HepG2 (cell line): ENCODE results near the gene DNM1. TPM values are rescaled to one million over a fixed set of nuclear protein-coding genes. Genes with fewer than 3 reads are reported as not detected.
A peak's percentile ranks its signal among the peaks of the same experiment; 100 is the strongest.

Experiments
- CBX1 ChIP-seq: IDR thresholded peaks from one replicate; pipeline ENCODE4 v1.6.1; 2016; ENCODE audit warnings: antibody characterized with exemption, low read depth
- CBX2 ChIP-seq, 2 experiments: fragments of 200-600 bp in 1 of 2; sonication (generic); formaldehyde crosslinking in 1 of 2; IDR thresholded peaks; 2 replicates each; pipeline versions ENCODE4 v1.7.0 to v1.8.1; 2018 to 2022; ENCODE audit warnings: low read depth in 2 of 2, low read length in 1 of 2, mild to moderate bottlenecking in 1 of 2, missing genetic modification reagents in 1 of 2
- ZC3H13 ChIP-seq: sonication (generic); formaldehyde crosslinking; IDR thresholded peaks from 2 replicates; pipeline ENCODE4 v1.8.1; 2023; ENCODE audit warnings: mild to moderate bottlenecking, missing genetic modification reagents, moderate library complexity
- ZNF451 ChIP-seq: sonication (generic); formaldehyde crosslinking; IDR thresholded peaks from 2 replicates; pipeline ENCODE4 v1.5.0; 2020; ENCODE audit warnings: mild to moderate bottlenecking, missing genetic modification reagents
- ZNF530 ChIP-seq: sonication (generic); formaldehyde crosslinking; IDR thresholded peaks from 2 replicates; pipeline ENCODE4 v1.5.0; 2020; ENCODE audit warnings: low read depth, mild to moderate bottlenecking, missing genetic modification reagents
- polyA plus RNA-seq, 8 experiments: library from polyadenylated mRNA; depleted of rRNA in 3 of 8; stranded (reverse) in 7 of 8; unstranded in 1 of 8; fragments of >200 nt; fragmentation: Illumina TruSeq in 4 of 8; extraction: Trizol in 4 of 8; gene quantifications; 2 replicates each; pipeline versions ENCODE4 v1.2.1 to v1.2.3, GENCODE V29; 2011 to 2016; ENCODE audit warnings: low read depth in 4 of 8, missing spikeins in 1 of 8, mixed read lengths in 1 of 8; ENCODE audit not compliant: insufficient read depth in 1 of 8
- total RNA-seq, 5 experiments: library from RNA; depleted of rRNA; stranded (reverse); fragments of >200 nt; fragmentation: Illumina TruSeq; extraction: Trizol; gene quantifications; 2 replicates each; pipeline ENCODE4 v1.2.3, GENCODE V29; 2016; ENCODE audit warnings: low read depth in 1 of 5
- TF ChIP-seq, protein P1 (sequence below): sonication (generic); formaldehyde crosslinking; IDR thresholded peaks from 2 replicates; pipeline ENCODE4 v1.4.0; 2020; ENCODE audit warnings: missing genetic modification reagents
- TF ChIP-seq, protein P2 (sequence below): sonication (generic); formaldehyde crosslinking; IDR thresholded peaks from 2 replicates; pipeline ENCODE4 v1.8.1; 2023; ENCODE audit warnings: mild to moderate bottlenecking, inconsistent platforms, moderate library complexity, missing genetic modification reagents, borderline replicate concordance
- TF ChIP-seq, protein P3 (sequence below): sonication (generic); formaldehyde crosslinking; IDR thresholded peaks from 2 replicates; pipeline ENCODE4 v1.9.0; 2021; ENCODE audit warnings: missing genetic modification reagents, borderline replicate concordance
- TF ChIP-seq, protein P4 (sequence below): sonication (generic); formaldehyde crosslinking; IDR thresholded peaks from 2 replicates; pipeline ENCODE4 v1.5.0; 2020; ENCODE audit warnings: mild to moderate bottlenecking, missing genetic modification reagents, borderline replicate concordance

The DNM1 gene
- total and polyA plus RNA-seq, 2 of the 13 experiments (the other 11 are each of a cell fraction or from before 2014, with no cell fraction given), result 0.13 to 0.58 TPM

DNA sequence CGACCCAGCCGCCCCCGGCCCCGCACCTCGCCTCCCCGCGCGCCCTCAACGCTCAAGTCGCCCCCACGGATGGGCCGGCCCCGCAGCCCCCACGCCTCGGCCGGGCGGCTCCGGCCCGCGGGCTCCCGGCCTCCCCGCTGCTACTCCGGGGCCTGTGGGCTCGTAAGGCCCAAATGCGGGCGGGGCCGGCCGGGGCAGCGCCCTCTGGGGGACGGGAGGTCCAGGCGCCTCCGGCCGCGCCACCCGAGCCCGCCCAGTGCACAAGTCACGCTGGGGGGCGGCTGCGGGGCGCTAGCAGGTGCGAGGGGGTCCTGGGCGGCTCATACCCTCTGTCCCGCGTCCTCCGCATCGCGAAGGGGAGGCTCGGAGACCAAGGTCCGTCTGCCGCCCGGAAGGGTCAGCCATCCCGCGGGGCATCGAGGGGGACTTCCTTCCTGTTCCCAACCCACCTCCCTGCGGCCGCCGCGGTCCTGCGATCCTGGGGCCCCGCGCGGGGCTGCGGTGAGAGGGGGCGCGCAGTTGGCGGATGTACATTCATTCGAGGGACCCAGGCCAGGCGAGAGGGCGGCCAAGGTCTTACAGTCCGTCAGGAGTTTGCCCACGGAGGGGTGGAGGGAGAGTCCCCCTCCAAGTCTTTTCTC, 11.7 kb upstream of the DNM1 start, which contains the start of gene CIZ1 (continued):
- no peak for TF ChIP-seq CBX2 (IDR thresholded peaks at IDR 0.05; ENCODE audit: low read depth, low read length)
- TF ChIP-seq CBX2 (CRISPR knock-in tag; IDR thresholded peaks at IDR 0.05; ENCODE audit: low read depth), result peak; percentile 52; the same call in 1 of the 2 replicates
- TF ChIP-seq, protein P1, sequence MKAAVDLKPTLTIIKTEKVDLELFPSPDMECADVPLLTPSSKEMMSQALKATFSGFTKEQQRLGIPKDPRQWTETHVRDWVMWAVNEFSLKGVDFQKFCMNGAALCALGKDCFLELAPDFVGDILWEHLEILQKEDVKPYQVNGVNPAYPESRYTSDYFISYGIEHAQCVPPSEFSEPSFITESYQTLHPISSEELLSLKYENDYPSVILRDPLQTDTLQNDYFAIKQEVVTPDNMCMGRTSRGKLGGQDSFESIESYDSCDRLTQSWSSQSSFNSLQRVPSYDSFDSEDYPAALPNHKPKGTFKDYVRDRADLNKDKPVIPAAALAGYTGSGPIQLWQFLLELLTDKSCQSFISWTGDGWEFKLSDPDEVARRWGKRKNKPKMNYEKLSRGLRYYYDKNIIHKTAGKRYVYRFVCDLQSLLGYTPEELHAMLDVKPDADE (CRISPR knock-in tag), result no peak
- TF ChIP-seq, protein P2, sequence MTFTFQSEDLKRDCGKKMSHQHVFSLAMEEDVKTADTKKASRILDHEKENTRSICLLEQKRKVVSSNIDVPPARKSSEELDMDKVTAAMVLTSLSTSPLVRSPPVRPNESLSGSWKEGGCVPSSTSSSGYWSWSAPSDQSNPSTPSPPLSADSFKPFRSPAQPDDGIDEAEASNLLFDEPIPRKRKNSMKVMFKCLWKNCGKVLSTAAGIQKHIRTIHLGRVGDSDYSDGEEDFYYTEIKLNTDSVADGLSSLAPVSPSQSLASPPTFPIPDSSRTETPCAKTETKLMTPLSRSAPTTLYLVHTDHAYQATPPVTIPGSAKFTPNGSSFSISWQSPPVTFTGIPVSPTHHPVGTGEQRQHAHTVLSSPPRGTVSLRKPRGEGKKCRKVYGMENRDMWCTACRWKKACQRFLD (CRISPR knock-in tag), result peak; percentile 75; the same call in 1 of the 2 replicates
- peak; percentile 79; the same call in 1 of the 2 replicates for TF ChIP-seq ZNF451
- TF ChIP-seq, protein P3, sequence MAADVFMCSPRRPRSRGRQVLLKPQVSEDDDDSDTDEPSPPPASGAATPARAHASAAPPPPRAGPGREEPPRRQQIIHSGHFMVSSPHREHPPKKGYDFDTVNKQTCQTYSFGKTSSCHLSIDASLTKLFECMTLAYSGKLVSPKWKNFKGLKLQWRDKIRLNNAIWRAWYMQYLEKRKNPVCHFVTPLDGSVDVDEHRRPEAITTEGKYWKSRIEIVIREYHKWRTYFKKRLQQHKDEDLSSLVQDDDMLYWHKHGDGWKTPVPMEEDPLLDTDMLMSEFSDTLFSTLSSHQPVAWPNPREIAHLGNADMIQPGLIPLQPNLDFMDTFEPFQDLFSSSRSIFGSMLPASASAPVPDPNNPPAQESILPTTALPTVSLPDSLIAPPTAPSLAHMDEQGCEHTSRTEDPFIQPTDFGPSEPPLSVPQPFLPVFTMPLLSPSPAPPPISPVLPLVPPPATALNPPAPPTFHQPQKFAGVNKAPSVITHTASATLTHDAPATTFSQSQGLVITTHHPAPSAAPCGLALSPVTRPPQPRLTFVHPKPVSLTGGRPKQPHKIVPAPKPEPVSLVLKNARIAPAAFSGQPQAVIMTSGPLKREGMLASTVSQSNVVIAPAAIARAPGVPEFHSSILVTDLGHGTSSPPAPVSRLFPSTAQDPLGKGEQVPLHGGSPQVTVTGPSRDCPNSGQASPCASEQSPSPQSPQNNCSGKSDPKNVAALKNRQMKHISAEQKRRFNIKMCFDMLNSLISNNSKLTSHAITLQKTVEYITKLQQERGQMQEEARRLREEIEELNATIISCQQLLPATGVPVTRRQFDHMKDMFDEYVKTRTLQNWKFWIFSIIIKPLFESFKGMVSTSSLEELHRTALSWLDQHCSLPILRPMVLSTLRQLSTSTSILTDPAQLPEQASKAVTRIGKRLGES (CRISPR knock-in tag), result no peak
- TF ChIP-seq CBX1, result peak; percentile 30
- TF ChIP-seq ZC3H13 (CRISPR knock-in tag), result 0 out of 2 replicates have a peak, but pooled peaks have one; percentile 52
- TF ChIP-seq, protein P4, sequence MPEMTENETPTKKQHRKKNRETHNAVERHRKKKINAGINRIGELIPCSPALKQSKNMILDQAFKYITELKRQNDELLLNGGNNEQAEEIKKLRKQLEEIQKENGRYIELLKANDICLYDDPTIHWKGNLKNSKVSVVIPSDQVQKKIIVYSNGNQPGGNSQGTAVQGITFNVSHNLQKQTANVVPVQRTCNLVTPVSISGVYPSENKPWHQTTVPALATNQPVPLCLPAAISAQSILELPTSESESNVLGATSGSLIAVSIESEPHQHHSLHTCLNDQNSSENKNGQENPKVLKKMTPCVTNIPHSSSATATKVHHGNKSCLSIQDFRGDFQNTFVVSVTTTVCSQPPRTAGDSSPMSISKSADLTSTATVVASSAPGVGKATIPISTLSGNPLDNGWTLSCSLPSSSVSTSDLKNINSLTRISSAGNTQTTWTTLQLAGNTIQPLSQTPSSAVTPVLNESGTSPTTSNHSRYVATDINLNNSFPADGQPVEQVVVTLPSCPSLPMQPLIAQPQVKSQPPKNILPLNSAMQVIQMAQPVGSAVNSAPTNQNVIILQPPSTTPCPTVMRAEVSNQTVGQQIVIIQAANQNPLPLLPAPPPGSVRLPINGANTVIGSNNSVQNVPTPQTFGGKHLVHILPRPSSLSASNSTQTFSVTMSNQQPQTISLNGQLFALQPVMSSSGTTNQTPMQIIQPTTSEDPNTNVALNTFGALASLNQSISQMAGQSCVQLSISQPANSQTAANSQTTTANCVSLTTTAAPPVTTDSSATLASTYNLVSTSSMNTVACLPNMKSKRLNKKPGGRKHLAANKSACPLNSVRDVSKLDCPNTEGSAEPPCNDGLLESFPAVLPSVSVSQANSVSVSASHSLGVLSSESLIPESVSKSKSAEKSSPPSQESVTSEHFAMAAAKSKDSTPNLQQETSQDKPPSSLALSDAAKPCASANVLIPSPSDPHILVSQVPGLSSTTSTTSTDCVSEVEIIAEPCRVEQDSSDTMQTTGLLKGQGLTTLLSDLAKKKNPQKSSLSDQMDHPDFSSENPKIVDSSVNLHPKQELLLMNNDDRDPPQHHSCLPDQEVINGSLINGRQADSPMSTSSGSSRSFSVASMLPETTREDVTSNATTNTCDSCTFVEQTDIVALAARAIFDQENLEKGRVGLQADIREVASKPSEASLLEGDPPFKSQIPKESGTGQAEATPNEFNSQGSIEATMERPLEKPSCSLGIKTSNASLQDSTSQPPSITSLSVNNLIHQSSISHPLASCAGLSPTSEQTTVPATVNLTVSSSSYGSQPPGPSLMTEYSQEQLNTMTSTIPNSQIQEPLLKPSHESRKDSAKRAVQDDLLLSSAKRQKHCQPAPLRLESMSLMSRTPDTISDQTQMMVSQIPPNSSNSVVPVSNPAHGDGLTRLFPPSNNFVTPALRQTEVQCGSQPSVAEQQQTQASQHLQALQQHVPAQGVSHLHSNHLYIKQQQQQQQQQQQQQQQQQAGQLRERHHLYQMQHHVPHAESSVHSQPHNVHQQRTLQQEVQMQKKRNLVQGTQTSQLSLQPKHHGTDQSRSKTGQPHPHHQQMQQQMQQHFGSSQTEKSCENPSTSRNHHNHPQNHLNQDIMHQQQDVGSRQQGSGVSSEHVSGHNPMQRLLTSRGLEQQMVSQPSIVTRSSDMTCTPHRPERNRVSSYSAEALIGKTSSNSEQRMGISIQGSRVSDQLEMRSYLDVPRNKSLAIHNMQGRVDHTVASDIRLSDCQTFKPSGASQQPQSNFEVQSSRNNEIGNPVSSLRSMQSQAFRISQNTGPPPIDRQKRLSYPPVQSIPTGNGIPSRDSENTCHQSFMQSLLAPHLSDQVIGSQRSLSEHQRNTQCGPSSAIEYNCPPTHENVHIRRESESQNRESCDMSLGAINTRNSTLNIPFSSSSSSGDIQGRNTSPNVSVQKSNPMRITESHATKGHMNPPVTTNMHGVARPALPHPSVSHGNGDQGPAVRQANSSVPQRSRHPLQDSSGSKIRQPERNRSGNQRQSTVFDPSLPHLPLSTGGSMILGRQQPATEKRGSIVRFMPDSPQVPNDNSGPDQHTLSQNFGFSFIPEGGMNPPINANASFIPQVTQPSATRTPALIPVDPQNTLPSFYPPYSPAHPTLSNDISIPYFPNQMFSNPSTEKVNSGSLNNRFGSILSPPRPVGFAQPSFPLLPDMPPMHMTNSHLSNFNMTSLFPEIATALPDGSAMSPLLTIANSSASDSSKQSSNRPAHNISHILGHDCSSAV (CRISPR knock-in tag), result no peak
- no peak for TF ChIP-seq ZNF530 (CRISPR knock-in tag)
